ENCODE measurements around the gene GADL1.

DNA sequence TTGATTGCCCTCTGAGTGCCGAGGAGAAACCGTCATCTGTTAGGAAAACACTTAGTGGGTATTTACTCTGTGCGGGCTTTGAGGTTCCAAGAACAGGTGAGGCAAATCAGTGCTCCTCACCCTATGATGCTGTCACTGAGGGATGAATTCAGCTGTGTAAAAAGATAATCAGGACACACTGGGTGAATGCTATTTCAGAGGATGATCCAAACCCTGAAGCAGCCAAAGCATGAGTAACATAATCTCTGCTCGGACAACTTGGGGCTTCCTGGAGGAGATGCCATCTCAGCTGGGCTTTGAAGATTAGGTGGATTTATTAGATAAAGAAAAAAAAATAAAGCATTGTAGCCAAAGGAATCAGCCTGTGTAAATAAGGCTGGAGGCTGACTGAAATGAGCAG lies 10.5 kb upstream of the GADL1 start:
- TF ChIP-seq EZH2 (IDR thresholded peaks at IDR 0.05) (no peak), POLR2AphosphoS5 (IDR thresholded peaks at IDR 0.05; ENCODE audit: borderline replicate concordance, low read depth, low read length) (no peak)
